RWPE2 (cell line): Measurements from ENCODE around the gene CCDC158.
A peak's percentile ranks its signal among the peaks of the same experiment; 100 is the strongest.

Source experiments
- ATAC-seq: fragments of 200-7000 bp; cut with Tn5 transposase; 3 replicates; pipeline ENCODE4 v1.9.1; 2021; ENCODE audit warnings: low read depth
- DNase-seq: peaks from one replicate; pipeline ENCODE4 v3.0.0-alpha.2; 2020; ENCODE audit warnings: low spot score
- H3K27ac ChIP-seq: fragments of 450-650 bp; 2 replicates; pipeline ENCODE4 v1.5.1; 2017; ENCODE audit warnings: mild to moderate bottlenecking; ENCODE audit not compliant: poor library complexity, severe bottlenecking
- H3K27me3 ChIP-seq: fragments of 250-450 bp; sonication (Bioruptor Pico); 2 replicates; pipeline ENCODE4 v1.5.1; 2021; ENCODE audit warnings: mild to moderate bottlenecking, moderate library complexity; ENCODE audit not compliant: insufficient read depth, poor library complexity, severe bottlenecking
- H3K36me3 ChIP-seq: fragments of 250-450 bp; sonication (Bioruptor Pico); 2 replicates; pipeline ENCODE4 v1.5.1; 2020; ENCODE audit warnings: low read depth, mild to moderate bottlenecking, moderate library complexity
- H3K4me1 ChIP-seq: fragments of 250-450 bp; sonication (Bioruptor Pico); 2 replicates; pipeline ENCODE4 v1.5.1; 2021; ENCODE audit warnings: mild to moderate bottlenecking, moderate library complexity; ENCODE audit not compliant: insufficient read depth, poor library complexity, severe bottlenecking
- H3K4me3 ChIP-seq: fragments of 250-450 bp; sonication (Bioruptor Pico); 2 replicates; pipeline ENCODE4 v1.5.1; 2021; ENCODE audit warnings: mild to moderate bottlenecking, moderate library complexity; ENCODE audit not compliant: severe bottlenecking
- H3K9me3 ChIP-seq: fragments of 250-450 bp; sonication (Bioruptor Pico); 2 replicates; pipeline ENCODE4 v1.5.1; 2021; ENCODE audit warnings: mild to moderate bottlenecking, moderate library complexity; ENCODE audit not compliant: severe bottlenecking
- TF ChIP-seq, protein P1 (sequence below): fragments of 450-650 bp; IDR thresholded peaks from one replicate; pipeline ENCODE4 v1.5.1; 2017; ENCODE audit warnings: mild to moderate bottlenecking, moderate library complexity; ENCODE audit not compliant: poor library complexity, severe bottlenecking

The CCDC158 gene

GRCh38 chr4:76305971-76306881 is 114.7 kb downstream of the CCDC158 start, which contains the start of gene STBD1:
STBD1 (plus strand) TSS chr4:76306733; CDS start chr4:76306770, 37 bp downstream.
- H3K27me3 ChIP-seq: no peaks in the 10 kb centered on the region
- no peaks in the 10 kb centered on the region for H3K9me3 ChIP-seq
- peaks cover 4% of the 10 kb centered on the region; the same call in 1 of the 2 replicates for H3K36me3 ChIP-seq
- H3K4me1 ChIP-seq: peaks cover 11% of the 10 kb centered on the region
- ATAC-seq (peak; percentile 79), DNase-seq (peak; percentile 67)
- H3K27ac ChIP-seq: peak within 1 kb of the TSS; percentile 47
- H3K4me3 ChIP-seq: peak within 1 kb of the TSS; percentile 54
- TF ChIP-seq, protein P1, sequence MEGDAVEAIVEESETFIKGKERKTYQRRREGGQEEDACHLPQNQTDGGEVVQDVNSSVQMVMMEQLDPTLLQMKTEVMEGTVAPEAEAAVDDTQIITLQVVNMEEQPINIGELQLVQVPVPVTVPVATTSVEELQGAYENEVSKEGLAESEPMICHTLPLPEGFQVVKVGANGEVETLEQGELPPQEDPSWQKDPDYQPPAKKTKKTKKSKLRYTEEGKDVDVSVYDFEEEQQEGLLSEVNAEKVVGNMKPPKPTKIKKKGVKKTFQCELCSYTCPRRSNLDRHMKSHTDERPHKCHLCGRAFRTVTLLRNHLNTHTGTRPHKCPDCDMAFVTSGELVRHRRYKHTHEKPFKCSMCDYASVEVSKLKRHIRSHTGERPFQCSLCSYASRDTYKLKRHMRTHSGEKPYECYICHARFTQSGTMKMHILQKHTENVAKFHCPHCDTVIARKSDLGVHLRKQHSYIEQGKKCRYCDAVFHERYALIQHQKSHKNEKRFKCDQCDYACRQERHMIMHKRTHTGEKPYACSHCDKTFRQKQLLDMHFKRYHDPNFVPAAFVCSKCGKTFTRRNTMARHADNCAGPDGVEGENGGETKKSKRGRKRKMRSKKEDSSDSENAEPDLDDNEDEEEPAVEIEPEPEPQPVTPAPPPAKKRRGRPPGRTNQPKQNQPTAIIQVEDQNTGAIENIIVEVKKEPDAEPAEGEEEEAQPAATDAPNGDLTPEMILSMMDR: no peak

DNA sequence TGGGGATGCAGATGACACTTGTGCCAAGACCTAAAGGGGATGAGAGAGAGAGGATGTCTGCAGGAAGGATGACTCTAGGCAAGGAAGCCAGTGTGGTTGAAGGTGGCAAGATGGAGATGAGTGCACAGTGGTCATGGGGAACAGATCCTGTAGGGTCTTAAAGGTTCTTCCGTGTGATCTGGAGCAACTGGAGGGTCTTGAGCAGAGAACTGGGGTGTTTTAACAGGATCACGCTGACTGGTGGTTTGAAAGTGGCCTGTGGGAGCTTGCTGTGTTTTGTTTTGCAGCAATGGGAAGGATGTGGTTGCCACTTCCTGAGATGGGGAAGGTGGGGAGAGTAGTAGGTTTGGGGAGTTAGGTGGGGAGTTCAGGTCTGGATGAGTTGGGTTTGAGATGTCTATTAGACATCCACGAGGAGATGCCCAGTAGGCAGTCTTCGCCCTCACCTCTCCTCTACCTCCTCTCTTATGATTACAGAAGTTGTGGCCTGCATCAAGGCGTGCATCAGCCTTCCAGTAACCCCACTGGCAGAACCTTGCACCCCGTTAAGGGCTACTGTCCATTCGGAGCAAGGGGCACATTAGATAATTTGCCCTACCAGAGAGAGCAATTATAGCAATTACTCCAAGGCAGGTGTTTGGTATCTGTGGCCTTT is 115.8 kb downstream of the CCDC158 start:
- H3K4me1 ChIP-seq: peaks cover 16% of the 10 kb centered on the region
- no peaks in the 10 kb centered on the region for H3K9me3 ChIP-seq
- TF ChIP-seq, protein P1: no peak
- no peaks in the 10 kb centered on the region for H3K27me3 ChIP-seq
- DNase-seq (no peak), ATAC-seq (no peak)
- no peak overlapping the region for H3K27ac ChIP-seq
- peak overlapping the region; percentile 54 for H3K4me3 ChIP-seq
- peaks cover 4% of the 10 kb centered on the region; the same call in 1 of the 2 replicates for H3K36me3 ChIP-seq

GRCh38 chr4:76302826-76303438 is 118.0 kb downstream of the CCDC158 start:
- Histone ChIP-seq H3K4me1 (peaks cover 16% of the 10 kb centered on the region), H3K27ac (no peak overlapping the region), H3K4me3 (no peak overlapping the region), H3K27me3 (no peaks in the 10 kb centered on the region), H3K36me3 (no peaks in the 10 kb centered on the region), H3K9me3 (no peaks in the 10 kb centered on the region)
- TF ChIP-seq, protein P1: no peak
- DNase-seq (no peak), ATAC-seq (no peak)

- no peak overlapping the region for H3K4me3 ChIP-seq
- H3K9me3 ChIP-seq: peaks cover 1% of the 10 kb centered on the region
- H3K36me3 ChIP-seq: no peaks in the 10 kb centered on the region
- TF ChIP-seq, protein P1: no peak
- H3K27ac ChIP-seq: no peak overlapping the region
- H3K4me1 ChIP-seq: peaks cover 16% of the 10 kb centered on the region
- H3K27me3 ChIP-seq: no peaks in the 10 kb centered on the region
- no peak for ATAC-seq
- no peak for DNase-seq
Observed at GRCh38 chr4:76301775-76302162, 119.2 kb downstream of the CCDC158 start.
